GM23338 (cell line): Measurements from ENCODE around the gene RAP1GAP. TPM values are rescaled to one million over a fixed set of nuclear protein-coding genes. Genes with fewer than 3 reads are reported as not detected.

Experiments used
- ATAC-seq: fragments of 200-7000 bp; cut with Tn5 transposase; 3 replicates; pipeline ENCODE4 v1.9.1; 2020
- DNase-seq: peaks from one replicate; pipeline ENCODE4 v3.0.0-alpha.2; 2015; ENCODE audit warnings: low spot score
- H2AFZ ChIP-seq: fragments of 200-600 bp; sonication (generic); 2 replicates; pipeline ENCODE4 v1.8.0; 2016; ENCODE audit warnings: antibody characterized with exemption, mild to moderate bottlenecking, moderate library complexity
- H3F3A ChIP-seq: fragments of 200-600 bp; sonication (generic); replicated peaks from 2 replicates; pipeline ENCODE4 v1.8.0; 2017; ENCODE audit warnings: antibody characterized with exemption, mixed run types, low read depth
- H3K27ac ChIP-seq: fragments of 200-600 bp; sonication (generic); 2 replicates; pipeline ENCODE4 v1.6.1; 2016; ENCODE audit warnings: low read depth
- H3K27me3 ChIP-seq: fragments of 200-600 bp; sonication (generic); 2 replicates; pipeline ENCODE4 v1.8.0; 2016; ENCODE audit warnings: mild to moderate bottlenecking, mixed run types, moderate library complexity; ENCODE audit not compliant: insufficient read depth
- H3K36me3 ChIP-seq: fragments of 200-600 bp; sonication (generic); 2 replicates; pipeline ENCODE4 v1.8.0; 2016; ENCODE audit warnings: mild to moderate bottlenecking; ENCODE audit not compliant: insufficient read depth
- H3K4me1 ChIP-seq: fragments of 200-600 bp; sonication (generic); 2 replicates; pipeline ENCODE4 v1.8.0; 2016; ENCODE audit warnings: mild to moderate bottlenecking, moderate library complexity; ENCODE audit not compliant: insufficient read depth
- H3K4me2 ChIP-seq: fragments of 200-600 bp; sonication (generic); 2 replicates; pipeline ENCODE4 v1.7.1; 2017; ENCODE audit warnings: mixed run types
- H3K4me3 ChIP-seq: fragments of 200-600 bp; sonication (generic); 2 replicates; pipeline ENCODE4 v1.6.1; 2016; ENCODE audit warnings: mixed run types
- H3K79me2 ChIP-seq: fragments of 200-600 bp; sonication (generic); replicated peaks from 2 replicates; pipeline ENCODE4 v1.8.0; 2017; ENCODE audit warnings: mild to moderate bottlenecking; ENCODE audit not compliant: insufficient read depth
- H3K9me2 ChIP-seq: fragments of 200-600 bp; sonication (generic); 2 replicates; pipeline ENCODE4 v1.8.0; 2017; ENCODE audit not compliant: insufficient read depth
- H4K20me1 ChIP-seq: fragments of 200-600 bp; sonication (generic); replicated peaks from 2 replicates; pipeline ENCODE4 v1.8.0; 2017; ENCODE audit warnings: mild to moderate bottlenecking; ENCODE audit not compliant: insufficient read depth
- H3K27ac Mint-ChIP-seq: 2 replicates; pipeline ENCODE4 v1.8.0; 2020; ENCODE audit warnings: inconsistent platforms, mild to moderate bottlenecking, moderate library complexity, mixed read lengths
- H3K27me3 Mint-ChIP-seq: 3 replicates; pipeline ENCODE4 v1.8.0; 2022; ENCODE audit warnings: low read depth, mild to moderate bottlenecking, moderate library complexity, mixed read lengths, inconsistent platforms; ENCODE audit not compliant: insufficient read depth, poor library complexity
- H3K36me3 Mint-ChIP-seq: 3 replicates; pipeline ENCODE4 v1.8.0; 2021; ENCODE audit warnings: low read depth, mild to moderate bottlenecking, inconsistent platforms, moderate library complexity, mixed read lengths
- H3K4me1 Mint-ChIP-seq: 3 replicates; pipeline ENCODE4 v1.8.0; 2020; ENCODE audit warnings: mild to moderate bottlenecking, inconsistent platforms, mixed read lengths
- H3K4me3 Mint-ChIP-seq: 3 replicates; pipeline ENCODE4 v1.8.0; 2021; ENCODE audit warnings: moderate library complexity, mild to moderate bottlenecking, inconsistent platforms, mixed read lengths
- H3K9me3 Mint-ChIP-seq: 3 replicates; pipeline ENCODE4 v1.8.0; 2020; ENCODE audit warnings: moderate library complexity, mild to moderate bottlenecking, inconsistent platforms, mixed read lengths
- CREB1 ChIP-seq: fragments of 250-450 bp; sonication (Bioruptor Pico); IDR thresholded peaks from 2 replicates; pipeline ENCODE4 v1.5.0; 2020; ENCODE audit warnings: low read depth, mild to moderate bottlenecking, moderate library complexity
- EZH2 ChIP-seq: fragments of 200-600 bp; sonication (generic); IDR thresholded peaks from one replicate; pipeline ENCODE4 v1.8.0; 2017; ENCODE audit warnings: antibody characterized with exemption, mild to moderate bottlenecking, low read depth; ENCODE audit not compliant: unreplicated experiment
- EZH2phosphoT487 ChIP-seq: fragments of 200-600 bp; sonication (generic); IDR thresholded peaks from one replicate; pipeline ENCODE4 v1.8.1; 2018; ENCODE audit warnings: antibody characterized with exemption; ENCODE audit not compliant: unreplicated experiment
- JUNB ChIP-seq: IDR thresholded peaks from one replicate; pipeline ENCODE4 v1.6.1; 2016; ENCODE audit warnings: antibody characterized with exemption; ENCODE audit not compliant: unreplicated experiment
- NANOG ChIP-seq: IDR thresholded peaks from 2 replicates; pipeline ENCODE4 v1.6.1; 2016; ENCODE audit warnings: antibody characterized with exemption, borderline replicate concordance
- POLR2AphosphoS5 ChIP-seq: IDR thresholded peaks from 2 replicates; pipeline ENCODE4 v1.6.1; 2016; ENCODE audit warnings: antibody characterized with exemption, low read depth
- STAT1 ChIP-seq: IDR thresholded peaks from one replicate; pipeline ENCODE4 v1.6.1; 2016; ENCODE audit warnings: antibody characterized with exemption; ENCODE audit not compliant: unreplicated experiment
- ZNF114 ChIP-seq: fragments of 250-450 bp; sonication (Bioruptor Pico); IDR thresholded peaks from 2 replicates; pipeline ENCODE4 v1.5.0; 2020; ENCODE audit warnings: mild to moderate bottlenecking, moderate library complexity
- ZNF331 ChIP-seq: fragments of 250-450 bp; sonication (Bioruptor Pico); IDR thresholded peaks from 2 replicates; pipeline ENCODE4 v1.5.0; 2020; ENCODE audit warnings: low read depth, mild to moderate bottlenecking, moderate library complexity
- polyA plus RNA-seq: library from polyadenylated mRNA; unstranded; fragments of >200 nt; fragmentation: Nextera tagmentation; extraction: Ambion mirVana; gene quantifications from 2 replicates; pipeline ENCODE4 v1.2.1, GENCODE V29; 2016
- total RNA-seq: library from RNA; depleted of rRNA; stranded (reverse); fragments of >200 nt; shearing (Covaris generic); gene quantifications from 2 replicates; pipeline ENCODE4 v1.2.3, GENCODE V29; 2014
- TF ChIP-seq, protein P1 (sequence below): fragments of 250-450 bp; sonication (Bioruptor Pico); IDR thresholded peaks from 2 replicates; pipeline ENCODE4 v1.5.0; 2020; ENCODE audit warnings: mild to moderate bottlenecking, moderate library complexity
- TF ChIP-seq, protein P2 (sequence below), 2 experiments: fragments of 200-600 bp in 1 of 2; sonication (generic) in 1 of 2; conservative IDR thresholded peaks; 2 replicates each; pipeline versions ENCODE4 v1.5.1 to v1.6.1; 2016 to 2017; ENCODE audit warnings: antibody characterized with exemption in 2 of 2, low read depth in 2 of 2, mild to moderate bottlenecking in 2 of 2, moderate library complexity in 1 of 2
- TF ChIP-seq, protein P3 (sequence below): IDR thresholded peaks from one replicate; pipeline ENCODE4 v1.6.1; 2018; ENCODE audit warnings: antibody characterized with exemption; ENCODE audit not compliant: unreplicated experiment
- TF ChIP-seq, protein P4 (sequence below): IDR thresholded peaks from 2 replicates; pipeline ENCODE4 v1.6.1; 2016; ENCODE audit warnings: antibody characterized with exemption

The RAP1GAP gene
- total and polyA plus RNA-seq, 2 experiments from 2014 or later: 4.3 to 6.6 TPM

DNA sequence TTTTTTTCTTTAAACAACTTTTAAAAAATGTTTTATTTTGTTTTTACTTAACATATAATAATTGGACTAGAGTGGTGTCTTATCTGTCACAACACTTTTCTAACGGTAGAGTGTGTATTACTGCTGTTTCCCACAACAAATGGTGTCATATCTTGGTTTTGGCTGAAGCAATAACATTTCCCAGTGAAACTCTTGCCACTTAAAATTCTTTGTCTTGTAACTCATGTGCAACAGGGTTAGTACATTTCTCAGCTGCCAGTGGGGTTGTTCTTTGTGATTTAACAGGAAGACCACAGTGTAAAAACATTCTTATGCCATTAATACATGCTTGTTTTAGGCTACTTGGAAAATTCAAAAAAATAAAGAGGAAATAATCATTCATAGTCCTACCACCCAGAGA is 116.4 kb downstream of the RAP1GAP start:
- no peak for DNase-seq
- no peak for ATAC-seq
- Mint-ChIP-seq H3K27ac (peak overlapping the region; percentile 78), H3K27me3 (peaks cover 3% of the 10 kb centered on the region), H3K4me3 (no peak overlapping the region; the same call in 2 of the 3 replicates), H3K9me3 (no peaks in the 10 kb centered on the region), H3K4me1 (peaks cover 39% of the 10 kb centered on the region), H3K36me3 (peaks cover 13% of the 10 kb centered on the region)
- Histone ChIP-seq H2AFZ (no peak overlapping the region), H3K27me3 (no peaks in the 10 kb centered on the region), H3K79me2 (no peaks in the 10 kb centered on the region), H3K4me1 (peaks cover 24% of the 10 kb centered on the region), H3K9me2 (no peaks in the 10 kb centered on the region), H4K20me1 (peaks cover 3% of the 10 kb centered on the region; the same call in 1 of the 2 replicates), H3F3A (0 out of 2 replicates have a peak, but pooled peaks cover 11% of the 10 kb centered on the region), H3K4me3 (no peak overlapping the region), H3K36me3 (no peaks in the 10 kb centered on the region; the same call in 1 of the 2 replicates), H3K27ac (peak overlapping the region; percentile 33; the same call in 1 of the 2 replicates), H3K4me2 (0 out of 2 replicates have a peak overlapping the region, but pooled peaks have one; percentile 19)
- TF ChIP-seq JUNB (no peak), ZNF331 (no peak), ZNF114 (CRISPR knock-in tag) (no peak), CREB1 (no peak), STAT1 (no peak), EZH2phosphoT487 (no peak), NANOG (no peak), EZH2 (no peak), POLR2AphosphoS5 (no peak)
- TF ChIP-seq, protein P1, sequence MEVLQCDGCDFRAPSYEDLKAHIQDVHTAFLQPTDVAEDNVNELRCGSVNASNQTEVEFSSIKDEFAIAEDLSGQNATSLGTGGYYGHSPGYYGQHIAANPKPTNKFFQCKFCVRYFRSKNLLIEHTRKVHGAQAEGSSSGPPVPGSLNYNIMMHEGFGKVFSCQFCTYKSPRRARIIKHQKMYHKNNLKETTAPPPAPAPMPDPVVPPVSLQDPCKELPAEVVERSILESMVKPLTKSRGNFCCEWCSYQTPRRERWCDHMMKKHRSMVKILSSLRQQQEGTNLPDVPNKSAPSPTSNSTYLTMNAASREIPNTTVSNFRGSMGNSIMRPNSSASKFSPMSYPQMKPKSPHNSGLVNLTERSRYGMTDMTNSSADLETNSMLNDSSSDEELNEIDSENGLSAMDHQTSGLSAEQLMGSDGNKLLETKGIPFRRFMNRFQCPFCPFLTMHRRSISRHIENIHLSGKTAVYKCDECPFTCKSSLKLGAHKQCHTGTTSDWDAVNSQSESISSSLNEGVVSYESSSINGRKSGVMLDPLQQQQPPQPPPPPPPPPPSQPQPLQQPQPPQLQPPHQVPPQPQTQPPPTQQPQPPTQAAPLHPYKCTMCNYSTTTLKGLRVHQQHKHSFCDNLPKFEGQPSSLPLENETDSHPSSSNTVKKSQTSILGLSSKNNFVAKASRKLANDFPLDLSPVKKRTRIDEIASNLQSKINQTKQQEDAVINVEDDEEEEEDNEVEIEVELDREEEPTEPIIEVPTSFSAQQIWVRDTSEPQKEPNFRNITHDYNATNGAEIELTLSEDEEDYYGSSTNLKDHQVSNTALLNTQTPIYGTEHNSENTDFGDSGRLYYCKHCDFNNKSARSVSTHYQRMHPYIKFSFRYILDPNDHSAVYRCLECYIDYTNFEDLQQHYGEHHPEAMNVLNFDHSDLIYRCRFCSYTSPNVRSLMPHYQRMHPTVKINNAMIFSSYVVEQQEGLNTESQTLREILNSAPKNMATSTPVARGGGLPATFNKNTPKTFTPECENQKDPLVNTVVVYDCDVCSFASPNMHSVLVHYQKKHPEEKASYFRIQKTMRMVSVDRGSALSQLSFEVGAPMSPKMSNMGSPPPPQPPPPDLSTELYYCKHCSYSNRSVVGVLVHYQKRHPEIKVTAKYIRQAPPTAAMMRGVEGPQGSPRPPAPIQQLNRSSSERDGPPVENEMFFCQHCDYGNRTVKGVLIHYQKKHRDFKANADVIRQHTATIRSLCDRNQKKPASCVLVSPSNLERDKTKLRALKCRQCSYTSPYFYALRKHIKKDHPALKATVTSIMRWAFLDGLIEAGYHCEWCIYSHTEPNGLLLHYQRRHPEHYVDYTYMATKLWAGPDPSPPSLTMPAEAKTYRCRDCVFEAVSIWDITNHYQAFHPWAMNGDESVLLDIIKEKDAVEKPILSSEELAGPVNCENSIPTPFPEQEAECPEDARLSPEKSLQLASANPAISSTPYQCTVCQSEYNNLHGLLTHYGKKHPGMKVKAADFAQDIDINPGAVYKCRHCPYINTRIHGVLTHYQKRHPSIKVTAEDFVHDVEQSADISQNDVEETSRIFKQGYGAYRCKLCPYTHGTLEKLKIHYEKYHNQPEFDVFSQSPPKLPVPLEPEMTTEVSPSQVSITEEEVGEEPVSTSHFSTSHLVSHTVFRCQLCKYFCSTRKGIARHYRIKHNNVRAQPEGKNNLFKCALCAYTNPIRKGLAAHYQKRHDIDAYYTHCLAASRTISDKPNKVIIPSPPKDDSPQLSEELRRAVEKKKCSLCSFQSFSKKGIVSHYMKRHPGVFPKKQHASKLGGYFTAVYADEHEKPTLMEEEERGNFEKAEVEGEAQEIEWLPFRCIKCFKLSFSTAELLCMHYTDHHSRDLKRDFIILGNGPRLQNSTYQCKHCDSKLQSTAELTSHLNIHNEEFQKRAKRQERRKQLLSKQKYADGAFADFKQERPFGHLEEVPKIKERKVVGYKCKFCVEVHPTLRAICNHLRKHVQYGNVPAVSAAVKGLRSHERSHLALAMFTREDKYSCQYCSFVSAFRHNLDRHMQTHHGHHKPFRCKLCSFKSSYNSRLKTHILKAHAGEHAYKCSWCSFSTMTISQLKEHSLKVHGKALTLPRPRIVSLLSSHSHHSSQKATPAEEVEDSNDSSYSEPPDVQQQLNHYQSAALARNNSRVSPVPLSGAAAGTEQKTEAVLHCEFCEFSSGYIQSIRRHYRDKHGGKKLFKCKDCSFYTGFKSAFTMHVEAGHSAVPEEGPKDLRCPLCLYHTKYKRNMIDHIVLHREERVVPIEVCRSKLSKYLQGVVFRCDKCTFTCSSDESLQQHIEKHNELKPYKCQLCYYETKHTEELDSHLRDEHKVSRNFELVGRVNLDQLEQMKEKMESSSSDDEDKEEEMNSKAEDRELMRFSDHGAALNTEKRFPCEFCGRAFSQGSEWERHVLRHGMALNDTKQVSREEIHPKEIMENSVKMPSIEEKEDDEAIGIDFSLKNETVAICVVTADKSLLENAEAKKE (CRISPR knock-in tag): no peak
- TF ChIP-seq, protein P2, sequence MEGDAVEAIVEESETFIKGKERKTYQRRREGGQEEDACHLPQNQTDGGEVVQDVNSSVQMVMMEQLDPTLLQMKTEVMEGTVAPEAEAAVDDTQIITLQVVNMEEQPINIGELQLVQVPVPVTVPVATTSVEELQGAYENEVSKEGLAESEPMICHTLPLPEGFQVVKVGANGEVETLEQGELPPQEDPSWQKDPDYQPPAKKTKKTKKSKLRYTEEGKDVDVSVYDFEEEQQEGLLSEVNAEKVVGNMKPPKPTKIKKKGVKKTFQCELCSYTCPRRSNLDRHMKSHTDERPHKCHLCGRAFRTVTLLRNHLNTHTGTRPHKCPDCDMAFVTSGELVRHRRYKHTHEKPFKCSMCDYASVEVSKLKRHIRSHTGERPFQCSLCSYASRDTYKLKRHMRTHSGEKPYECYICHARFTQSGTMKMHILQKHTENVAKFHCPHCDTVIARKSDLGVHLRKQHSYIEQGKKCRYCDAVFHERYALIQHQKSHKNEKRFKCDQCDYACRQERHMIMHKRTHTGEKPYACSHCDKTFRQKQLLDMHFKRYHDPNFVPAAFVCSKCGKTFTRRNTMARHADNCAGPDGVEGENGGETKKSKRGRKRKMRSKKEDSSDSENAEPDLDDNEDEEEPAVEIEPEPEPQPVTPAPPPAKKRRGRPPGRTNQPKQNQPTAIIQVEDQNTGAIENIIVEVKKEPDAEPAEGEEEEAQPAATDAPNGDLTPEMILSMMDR (conservative IDR thresholded peaks at IDR 0.05; ENCODE audit: low read depth in 2 of 2): no peak
- TF ChIP-seq, protein P3, sequence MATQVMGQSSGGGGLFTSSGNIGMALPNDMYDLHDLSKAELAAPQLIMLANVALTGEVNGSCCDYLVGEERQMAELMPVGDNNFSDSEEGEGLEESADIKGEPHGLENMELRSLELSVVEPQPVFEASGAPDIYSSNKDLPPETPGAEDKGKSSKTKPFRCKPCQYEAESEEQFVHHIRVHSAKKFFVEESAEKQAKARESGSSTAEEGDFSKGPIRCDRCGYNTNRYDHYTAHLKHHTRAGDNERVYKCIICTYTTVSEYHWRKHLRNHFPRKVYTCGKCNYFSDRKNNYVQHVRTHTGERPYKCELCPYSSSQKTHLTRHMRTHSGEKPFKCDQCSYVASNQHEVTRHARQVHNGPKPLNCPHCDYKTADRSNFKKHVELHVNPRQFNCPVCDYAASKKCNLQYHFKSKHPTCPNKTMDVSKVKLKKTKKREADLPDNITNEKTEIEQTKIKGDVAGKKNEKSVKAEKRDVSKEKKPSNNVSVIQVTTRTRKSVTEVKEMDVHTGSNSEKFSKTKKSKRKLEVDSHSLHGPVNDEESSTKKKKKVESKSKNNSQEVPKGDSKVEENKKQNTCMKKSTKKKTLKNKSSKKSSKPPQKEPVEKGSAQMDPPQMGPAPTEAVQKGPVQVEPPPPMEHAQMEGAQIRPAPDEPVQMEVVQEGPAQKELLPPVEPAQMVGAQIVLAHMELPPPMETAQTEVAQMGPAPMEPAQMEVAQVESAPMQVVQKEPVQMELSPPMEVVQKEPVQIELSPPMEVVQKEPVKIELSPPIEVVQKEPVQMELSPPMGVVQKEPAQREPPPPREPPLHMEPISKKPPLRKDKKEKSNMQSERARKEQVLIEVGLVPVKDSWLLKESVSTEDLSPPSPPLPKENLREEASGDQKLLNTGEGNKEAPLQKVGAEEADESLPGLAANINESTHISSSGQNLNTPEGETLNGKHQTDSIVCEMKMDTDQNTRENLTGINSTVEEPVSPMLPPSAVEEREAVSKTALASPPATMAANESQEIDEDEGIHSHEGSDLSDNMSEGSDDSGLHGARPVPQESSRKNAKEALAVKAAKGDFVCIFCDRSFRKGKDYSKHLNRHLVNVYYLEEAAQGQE: no peak
- TF ChIP-seq, protein P4, sequence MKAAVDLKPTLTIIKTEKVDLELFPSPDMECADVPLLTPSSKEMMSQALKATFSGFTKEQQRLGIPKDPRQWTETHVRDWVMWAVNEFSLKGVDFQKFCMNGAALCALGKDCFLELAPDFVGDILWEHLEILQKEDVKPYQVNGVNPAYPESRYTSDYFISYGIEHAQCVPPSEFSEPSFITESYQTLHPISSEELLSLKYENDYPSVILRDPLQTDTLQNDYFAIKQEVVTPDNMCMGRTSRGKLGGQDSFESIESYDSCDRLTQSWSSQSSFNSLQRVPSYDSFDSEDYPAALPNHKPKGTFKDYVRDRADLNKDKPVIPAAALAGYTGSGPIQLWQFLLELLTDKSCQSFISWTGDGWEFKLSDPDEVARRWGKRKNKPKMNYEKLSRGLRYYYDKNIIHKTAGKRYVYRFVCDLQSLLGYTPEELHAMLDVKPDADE: no peak
